ENCODE data around the gene URM1.

URM1 gene

DNA sequence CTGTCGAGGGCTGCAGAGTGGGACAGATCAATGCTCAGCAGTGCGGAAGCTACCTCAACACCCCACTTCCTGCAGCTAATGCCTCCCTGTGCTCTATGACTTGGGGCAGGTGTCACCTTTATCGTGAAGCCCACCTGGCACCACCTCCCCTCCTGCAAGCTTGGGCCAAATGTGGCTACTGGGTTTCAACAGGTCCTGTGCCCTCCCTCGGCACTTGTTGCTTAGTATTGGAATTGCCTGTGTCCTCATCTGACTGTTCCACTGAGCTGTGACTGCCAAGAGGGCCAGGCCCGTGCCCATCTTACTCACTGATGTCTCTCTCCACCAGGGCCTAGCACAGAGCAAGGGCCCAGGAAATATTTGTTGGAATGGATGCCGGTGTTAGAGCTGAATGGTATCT lies 21.4 kb upstream of the URM1 start:
- no peak for DNase-seq

DNA sequence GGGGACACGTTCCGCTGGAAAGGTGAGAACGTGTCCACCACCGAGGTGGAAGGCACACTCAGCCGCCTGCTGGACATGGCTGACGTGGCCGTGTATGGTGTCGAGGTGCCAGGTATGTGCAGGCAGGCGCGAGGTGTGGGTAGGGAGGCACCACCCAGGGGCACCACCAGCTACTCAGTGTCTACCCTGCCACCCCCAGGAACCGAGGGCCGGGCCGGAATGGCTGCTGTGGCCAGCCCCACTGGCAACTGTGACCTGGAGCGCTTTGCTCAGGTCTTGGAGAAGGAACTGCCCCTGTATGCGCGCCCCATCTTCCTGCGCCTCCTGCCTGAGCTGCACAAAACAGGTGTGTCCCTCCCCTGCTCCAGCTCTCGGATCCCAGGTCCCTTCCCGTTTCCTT lies 15.7 kb upstream of the URM1 start:
- no peak for DNase-seq

DNA sequence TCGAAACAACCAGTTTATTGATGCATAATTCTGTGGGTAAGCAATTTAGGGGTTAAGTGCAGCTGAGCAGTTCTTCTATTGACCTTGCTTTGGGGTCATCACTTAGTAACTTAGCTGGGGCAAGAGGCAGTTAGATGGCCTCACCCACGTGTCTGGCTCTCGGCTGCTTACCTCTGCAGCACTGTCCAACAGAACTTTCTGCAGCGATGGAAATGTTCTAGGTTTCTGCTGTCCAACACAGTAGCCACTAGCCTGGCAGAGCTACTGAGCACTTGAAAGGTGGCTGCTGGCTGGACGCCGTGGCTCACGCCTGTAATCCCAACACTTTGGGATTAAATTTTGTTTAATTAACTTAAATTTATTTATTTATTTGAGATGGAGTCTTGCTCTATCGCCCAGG lies 13.1 kb upstream of the URM1 start:
- no peak for DNase-seq

DNA sequence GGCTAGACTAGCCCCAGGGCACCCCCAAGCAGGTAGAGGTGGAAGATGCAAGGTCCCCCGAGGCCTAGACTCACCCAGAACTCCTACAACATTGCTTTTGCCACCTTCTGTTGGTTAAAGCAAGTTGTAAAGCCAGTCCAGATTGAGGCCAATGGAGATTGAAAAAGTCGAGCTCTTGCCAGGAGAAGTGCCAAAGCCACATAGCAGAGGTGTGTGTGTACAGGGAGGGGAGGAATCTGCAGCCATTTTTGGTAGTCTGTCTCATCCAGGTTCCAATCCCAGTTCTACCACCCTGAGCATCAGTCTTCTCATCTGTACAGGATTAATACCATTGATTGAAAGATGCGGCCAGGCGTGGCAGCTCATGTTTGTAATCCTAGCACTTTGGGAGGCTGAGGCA lies 12.3 kb upstream of the URM1 start:
- DNase-seq = no peak

DNA sequence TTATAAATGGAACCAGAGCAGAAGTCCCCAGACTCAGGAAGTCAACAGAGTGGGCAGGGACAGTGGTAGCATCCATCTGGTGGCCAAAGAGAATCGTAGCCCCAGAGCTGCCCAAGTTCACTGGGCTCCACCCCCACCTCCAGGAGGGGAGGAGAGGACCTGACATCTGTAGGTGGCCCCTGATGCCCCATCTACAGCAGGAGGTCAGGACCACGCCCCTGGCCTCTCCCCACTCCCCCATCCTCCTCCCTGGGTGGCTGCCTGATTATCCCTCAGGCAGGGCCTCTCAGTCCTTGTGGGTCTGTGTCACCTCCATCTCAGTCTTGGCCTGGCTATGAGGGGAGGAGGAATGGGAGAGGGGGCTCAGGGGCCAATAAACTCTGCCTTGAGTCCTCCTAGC lies 10.3 kb upstream of the URM1 start:
- DNase-seq = no peak

DNA sequence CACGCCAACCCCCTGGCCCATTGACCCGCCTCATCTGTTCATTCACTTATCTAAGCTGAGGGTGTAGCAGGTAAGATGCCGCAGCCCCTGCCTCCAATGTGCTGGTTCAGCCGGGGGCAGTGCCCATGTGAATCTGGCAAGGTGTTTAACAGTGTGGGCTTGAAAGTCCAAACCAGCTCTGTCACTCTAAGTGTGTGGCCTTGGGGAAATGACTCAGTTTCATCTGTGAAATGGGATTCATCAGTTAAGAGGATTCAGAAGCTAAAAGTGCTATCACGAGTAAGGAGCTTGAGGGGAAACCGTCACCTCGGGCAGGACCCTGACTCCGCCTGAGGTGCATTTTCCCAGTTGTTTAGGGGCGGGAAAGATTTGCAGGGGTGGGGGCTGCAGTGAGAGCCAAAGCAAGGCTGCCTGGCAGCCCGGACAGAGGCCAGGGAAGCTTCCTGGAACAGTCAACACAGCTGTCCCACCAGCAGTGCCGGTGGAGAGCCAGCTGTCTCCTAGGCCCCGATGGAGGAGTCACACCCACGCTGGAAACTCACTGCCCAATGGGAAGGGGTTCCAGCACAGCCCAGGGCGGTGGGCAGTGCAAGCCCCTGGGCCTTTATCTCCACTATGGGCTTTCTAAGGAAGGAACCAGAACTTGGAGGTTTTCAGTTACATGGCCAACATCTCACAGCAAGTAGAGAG lies 9.7 kb upstream of the URM1 start:
- no peak for DNase-seq

DNA sequence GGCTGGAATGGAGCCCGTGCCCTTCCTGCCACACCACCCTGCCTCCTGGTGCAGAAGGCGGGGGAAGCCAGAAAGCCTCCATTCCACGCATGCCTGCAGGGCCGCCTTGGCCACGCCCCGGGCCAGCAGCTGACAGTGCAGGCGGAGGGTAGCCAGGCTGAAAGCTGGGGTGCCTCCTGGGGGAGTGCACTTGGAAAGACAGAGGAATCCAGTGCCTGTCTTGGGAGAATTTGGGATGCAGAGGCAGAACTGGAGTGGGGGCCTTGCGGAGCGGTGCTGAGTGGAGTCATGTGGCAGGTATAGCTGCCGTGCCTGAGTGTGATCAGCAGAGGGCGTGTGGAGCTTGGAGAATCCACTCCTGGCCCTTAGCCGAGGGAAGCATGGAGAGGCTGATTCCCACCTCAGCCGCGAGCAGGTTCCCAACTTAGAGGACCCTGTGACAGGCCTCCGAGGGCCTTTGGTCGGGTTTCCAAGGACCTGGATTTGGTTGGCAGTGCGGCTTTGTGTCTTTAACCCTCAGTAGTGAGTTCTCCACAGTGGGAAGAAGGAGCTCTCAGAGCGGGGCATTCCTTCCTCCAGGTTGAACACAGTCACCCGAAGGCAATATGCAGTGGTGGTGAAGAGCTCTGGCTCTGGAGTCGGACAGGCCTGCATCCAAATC lies 9.1 kb upstream of the URM1 start:
- peak; percentile 70 for DNase-seq

DNA sequence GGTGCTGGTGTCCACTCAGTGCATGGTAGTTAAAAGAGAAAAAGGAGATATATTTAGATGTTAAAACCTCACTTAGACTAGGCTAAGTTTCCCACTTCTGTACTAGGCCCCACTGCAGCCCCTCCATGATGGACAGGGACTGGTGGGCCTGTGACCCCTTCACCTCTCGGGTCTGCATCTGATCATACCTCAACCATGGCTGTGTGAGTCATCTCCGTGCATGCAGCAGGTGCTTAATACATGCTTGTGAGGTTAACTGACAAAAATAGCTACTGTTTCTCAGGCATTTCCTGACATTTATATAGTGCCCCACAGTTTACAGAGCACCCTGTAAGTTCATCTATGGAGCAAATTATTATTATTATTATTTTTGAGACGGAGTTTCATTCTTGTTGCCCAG lies 8.4 kb upstream of the URM1 start:
- DNase-seq = no peak

DNA sequence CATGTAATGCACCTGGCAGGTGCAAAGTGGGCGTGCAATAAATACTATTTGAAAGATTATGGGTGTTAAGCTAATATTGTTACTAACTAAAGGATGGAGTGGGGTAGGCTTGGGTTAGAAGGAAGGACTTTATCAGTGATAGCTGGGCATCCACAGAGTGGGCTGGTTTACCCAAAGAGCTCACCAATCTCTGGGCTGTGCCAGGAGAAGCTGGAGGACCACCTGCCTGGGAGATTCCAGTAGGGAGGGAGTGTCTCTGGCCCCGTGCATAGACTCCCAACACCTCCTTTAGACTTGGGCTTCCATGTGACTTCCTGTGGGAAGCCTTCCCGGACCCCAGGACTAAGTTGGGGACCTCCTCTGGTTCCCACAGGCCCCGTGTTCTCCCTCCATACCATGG lies 5.6 kb upstream of the URM1 start:
- DNase-seq = no peak

DNA sequence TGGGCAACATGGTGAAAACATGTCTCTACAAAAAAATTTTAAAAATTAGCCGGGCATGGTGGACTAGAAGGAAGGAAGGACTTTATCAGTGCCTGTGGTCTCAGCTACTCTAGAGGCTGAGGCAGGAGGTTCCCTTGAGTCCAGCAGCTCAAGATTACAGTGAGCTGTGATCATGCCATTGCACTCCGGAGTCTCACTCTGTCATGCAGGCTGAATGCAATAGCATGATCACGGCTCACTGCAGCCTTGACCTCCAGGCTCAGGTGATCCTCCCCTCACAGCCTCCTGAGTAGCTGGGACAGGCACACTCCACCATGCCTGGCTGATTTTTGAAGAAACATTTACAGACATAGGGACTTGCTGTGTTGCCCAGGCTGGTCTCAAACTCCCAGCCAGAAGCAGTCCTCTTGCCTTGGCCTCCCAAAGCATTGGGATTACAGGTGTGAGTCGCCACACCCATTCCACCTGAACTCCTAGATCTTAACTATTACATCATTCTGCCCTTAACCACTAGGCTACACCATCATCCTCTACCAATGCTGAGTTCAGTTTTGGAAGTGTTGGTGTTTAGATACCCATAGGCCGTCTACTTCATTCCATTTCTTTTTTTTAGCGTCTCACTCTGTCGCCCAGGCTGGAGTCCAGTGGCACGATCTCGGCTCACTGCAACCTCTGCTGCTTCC lies 2.0 kb upstream of the URM1 start:
- DNase-seq = no peak

DNA sequence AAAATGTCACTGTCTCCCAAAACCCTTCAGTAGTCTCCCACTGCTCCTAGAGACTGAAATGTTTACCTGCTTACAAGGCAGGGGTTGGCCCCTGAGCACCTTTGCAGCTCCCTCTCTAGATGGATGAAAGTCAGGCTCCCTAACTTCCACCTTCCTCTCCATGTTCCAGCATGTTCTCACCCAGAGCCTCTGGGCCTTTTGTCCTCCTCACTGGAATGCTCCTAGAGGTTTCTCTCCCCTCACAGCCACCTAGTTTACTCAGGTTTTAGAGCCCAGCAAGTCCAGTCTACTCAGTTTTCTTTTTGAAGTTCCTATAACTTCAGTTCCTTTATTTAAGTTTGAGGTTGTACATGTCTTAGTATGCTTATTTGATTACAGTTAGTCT lies 815 bp upstream of the URM1 start:
- no peak for DNase-seq

DNA sequence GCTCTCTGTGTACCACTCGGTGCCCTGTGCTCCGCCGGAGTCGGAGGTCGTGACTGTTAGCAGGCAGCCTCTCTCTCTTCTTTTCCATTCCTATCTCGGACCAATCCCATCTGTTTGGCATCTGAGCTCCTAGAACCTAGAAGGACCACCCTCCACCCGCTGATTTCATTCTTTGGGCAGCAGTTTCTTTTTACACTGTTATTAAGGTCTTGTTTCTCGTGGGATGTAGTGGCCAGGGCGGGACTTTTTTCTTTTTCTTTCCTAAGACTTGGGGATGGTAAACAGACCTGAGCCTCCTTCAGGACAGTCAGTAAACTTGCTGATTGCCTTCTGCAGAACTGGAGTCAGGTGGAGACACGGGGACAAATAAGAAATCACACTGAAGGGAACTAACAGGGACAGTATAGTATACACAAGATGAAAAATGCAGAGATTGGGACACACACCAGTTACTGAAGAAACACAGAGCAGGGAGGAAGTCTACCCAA lies 500 bp downstream of the URM1 start:
- no peak for DNase-seq

DNA sequence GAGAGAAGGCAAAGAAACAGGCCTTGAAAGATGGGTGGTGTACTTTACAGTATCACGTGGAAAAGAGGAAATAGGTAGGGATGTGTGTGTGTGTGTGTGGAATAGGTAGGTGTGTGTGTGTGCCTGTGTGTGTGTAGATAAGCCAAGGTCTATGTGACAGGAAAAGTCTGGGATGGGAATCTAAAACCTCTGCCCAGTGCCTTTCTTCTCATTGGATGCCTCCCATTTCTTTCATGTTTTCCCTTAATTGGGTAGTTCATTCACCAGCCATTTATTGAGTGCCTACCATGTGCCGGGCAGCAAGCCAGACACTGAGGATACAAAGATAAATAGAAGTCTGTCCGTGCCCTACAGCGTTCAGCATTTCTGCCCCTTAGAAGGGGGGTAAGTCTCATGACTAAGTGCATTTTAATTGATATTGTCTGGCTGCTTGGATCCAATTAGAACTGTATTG lies 1.0 kb downstream of the URM1 start:
- DNase-seq = no peak

DNA sequence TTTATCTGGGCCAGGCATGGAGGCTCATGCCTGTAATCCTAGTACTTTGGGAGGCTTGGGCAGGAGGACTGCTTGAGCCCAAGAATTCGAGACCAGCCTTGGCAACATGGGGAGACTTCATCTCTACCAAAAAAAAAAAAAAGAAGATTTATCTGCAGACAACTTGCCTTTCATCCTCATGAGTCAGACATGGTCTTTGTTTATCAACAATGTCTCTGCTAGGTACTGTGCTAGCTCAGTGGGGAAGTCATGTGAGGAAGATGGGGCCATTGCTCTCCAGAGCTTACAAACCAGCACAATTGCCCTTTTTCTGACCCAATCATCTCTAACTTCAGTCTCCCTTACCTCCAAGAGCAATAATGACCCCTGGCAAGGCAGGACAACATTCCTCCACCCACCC lies 1.6 kb downstream of the URM1 start:
- no peak for DNase-seq

DNA sequence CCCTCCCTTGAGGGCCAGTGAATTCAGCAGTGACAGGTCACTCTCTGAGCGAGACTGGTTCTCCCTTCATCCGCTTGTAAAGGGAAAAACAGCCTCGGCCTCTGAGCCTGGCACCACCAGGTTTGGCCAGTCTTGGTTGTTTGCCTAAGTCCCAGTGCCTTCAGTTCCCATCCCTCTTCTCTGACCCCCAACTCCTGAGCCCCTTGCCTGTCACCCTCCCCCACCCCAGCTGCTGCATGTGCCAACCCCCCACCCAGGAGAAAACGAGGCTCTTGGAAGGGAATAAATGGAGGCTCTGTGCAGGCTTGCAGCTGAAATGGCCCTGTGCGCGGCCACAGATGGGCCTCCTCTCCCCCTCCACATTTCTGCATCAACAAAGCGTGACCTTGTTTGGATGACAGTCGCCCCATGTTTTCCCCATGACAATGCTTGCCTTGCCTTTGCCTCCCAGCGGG lies 3.1 kb downstream of the URM1 start:
- DNase-seq = no peak

DNA sequence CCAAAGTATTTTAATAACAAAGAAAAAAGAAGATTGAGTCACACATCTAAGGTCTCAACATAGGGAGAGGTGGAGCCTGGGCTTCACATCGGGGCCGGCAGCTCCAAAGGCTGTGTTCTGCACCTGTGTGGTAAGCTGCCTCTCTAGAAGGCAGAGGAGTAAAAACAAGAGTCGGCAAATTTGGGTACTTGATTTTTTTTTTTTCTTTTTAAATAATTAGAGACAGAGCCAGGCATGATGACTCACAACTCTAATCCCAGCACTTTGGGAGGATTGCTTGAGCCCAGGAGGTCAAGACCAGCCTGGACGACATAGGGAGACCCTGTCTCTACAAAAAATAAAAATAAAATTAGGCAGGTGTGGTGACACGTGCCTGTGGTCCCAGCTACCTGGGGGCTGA lies 4.7 kb downstream of the URM1 start:
- no peak for DNase-seq

DNA sequence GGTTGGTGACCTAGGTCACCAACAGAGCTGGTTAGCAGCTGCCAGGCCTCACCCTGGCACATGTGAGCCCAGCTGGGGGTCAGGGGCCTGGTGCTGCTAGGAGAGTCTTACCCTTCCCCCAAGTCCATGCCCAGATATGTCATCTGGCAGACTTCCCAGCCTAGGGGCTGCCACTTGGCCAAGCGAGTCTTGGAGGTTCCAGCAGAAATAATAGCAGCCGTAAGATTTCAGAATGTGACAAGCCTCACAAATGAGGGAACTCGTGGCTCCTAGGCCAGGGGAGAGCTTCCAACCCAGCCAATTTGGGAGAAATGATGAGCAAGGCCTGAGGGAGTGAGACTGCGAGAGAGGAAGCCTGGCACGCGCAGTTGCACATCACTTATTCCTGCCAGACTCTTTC lies 11.1 kb downstream of the URM1 start:
- DNase-seq = no peak

DNA sequence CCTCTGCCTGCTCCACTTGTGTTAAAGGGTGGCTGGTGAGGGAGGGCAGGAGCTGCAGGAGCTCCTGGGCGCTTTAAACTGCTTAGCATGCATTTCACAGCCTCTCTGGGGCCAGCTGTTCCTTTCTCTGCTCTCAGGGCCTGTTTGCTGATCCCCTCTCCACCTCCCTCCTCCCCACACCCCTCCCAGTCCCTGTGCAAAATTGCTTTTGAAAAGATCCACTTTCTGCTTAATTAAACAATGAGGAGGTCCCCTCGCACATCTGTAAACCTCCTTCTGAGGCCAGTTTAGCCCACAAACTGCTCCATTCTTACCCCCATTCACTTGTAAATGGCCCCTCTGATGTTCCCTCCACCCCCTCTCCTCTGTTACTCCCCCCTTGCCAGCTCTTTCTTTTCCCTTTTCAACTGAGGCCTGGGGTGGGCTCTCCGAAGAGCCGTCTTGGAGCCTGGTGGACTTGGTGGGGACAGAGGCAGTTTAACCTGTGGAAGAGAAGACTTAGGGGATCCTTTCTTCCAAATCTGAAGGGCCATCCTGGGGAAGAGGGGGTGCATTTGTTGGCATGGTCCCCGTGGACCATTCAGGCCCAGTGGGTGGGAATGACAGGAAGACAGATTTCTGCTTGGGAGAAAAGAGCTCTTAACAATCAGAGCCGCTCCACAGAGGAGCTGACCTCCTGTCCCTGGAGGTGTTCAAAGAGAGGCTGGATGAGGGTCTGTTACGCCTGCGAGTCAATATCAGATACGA lies 12.0 kb downstream of the URM1 start:
- DNase-seq = no peak

DNA sequence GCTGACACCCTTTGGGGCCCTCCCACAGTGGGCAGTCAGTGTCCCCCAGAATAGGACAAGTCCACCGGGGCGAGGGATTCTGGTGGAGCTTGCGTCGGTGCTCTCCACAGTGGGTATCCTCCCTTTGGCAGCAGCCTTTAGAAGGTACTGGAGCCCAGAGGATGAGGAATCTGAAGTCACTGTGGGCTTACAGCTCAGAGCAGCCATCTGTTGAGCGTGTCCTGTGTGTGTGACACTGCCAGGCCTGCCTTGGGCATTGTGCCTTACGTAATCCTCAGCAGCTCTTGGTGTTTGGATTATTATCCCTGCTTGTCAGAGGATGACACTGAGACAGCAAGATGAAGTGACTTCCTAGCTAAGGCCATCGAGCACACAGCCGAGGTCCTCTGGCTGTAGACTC lies 12.6 kb downstream of the URM1 start:
- no peak for DNase-seq

DNA sequence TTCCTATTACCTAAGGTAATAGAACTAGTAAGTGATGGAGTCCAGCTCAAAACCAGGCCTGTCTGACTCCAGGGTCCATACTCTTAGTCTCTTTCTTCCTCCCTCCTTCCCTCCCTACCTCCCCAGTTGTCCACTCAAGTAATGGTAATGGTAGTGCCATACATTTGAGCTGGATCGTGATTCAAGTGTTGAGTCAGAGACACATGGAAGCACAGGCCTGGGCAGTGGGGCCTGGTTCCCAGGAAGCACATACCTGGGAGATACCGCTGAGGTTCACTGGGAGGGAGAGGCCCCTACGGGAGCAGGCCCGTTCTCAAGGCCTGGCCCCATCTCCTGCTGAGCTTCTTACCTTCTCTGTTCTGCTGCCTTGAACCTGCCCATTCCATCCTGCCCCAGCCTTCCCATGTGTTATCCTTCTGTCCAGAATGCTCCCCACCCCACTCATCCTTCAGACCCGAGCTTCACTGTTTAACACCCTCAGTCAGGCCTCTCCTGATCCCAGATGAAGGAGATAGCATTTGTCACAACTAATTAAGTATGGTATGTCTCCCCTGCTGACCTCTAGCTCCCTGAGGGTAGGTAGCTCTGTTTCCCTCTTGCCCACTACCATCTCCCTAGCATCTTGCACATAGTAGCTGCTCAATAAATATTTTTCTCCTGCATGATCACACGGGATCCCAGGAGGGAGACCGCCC lies 13.8 kb downstream of the URM1 start:
- DNase-seq = no peak

DNA sequence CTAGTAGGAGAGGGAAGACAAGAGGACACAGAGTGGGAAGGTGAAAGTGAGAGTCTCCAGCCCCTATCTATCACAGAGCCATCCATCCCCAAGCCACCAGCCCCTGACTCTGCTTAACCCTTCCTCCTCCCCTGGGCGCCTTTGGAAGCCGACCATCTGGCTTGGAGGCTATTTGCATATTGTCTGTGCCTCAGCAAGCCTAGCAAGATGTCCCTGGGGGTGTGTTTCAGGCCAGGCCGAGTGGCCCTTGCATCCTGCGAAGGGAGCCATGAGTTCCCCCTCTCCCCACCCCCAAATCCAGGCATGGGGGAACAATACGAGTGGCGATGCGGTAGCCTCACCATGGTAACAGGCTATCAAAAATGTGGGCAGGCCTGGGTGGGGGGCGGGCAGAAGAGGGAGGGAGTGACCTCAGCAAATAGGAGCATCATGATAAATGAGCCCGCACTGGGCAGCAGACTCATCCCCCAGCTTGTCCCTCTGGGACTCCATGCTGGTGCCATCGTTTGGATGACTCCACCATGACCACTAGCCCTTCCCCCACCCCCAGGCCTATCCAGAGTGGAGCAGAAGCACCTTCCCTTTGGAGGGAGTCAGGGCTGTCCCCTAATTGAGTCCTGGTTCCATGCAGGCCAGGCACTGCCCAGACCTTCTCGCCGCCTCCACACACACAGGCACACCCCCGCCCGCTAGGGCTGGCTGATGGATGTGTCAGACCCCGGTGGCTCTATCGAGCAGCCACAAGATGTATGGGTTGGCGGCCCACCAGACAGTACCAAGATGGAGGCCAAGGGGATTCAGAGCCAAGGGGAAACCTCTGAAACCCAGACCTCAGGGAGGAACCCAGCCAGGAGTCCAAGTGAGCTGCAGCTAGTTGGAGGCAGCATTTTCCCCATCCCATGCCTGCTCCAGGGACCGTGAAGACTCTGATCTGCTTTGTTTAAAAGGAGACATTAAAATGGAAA lies 14.6 kb downstream of the URM1 start:
- DNase-seq = no peak

DNA sequence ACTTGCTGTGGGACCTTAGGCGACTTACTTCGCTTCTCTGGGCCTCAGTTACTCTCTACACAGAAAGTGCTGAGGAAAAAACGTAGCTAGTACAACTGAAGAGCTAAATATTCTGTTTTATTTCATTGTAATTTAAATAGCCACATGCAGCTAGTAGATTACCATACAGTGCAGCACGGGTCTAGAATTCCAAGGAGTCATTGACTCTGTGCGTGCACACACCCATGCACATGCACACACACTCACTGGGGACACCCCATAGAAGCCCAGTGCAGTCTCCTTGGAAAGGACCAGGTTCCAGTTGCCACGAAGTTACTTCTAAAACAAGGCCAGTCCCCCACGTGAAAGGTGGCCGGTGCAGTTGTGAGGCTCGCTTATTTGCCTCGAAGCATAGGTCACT lies 17.0 kb downstream of the URM1 start:
- DNase-seq = no peak

All from NCI-H2107 (cell line).